ENCODE data around the gene RCN1.
"Not testable (repeated sequence)": the region's sequence is repeated elsewhere in the genome, so short reads cannot be mapped to it uniquely, and the experiment has no call there.

The RCN1 gene

GRCh38 chr11:32115446-32115845, 24.6 kb downstream of the RCN1 start:
- no peak for DNase-seq

- no peak for DNase-seq
Observed at GRCh38 chr11:32116668-32117067, 25.8 kb downstream of the RCN1 start.

- DNase-seq: no peak
Observed at GRCh38 chr11:32118025-32118974, 27.4 kb downstream of the RCN1 start.

GRCh38 chr11:32119139-32119538, 28.3 kb downstream of the RCN1 start:
- not testable (repeated sequence) for DNase-seq

DNA sequence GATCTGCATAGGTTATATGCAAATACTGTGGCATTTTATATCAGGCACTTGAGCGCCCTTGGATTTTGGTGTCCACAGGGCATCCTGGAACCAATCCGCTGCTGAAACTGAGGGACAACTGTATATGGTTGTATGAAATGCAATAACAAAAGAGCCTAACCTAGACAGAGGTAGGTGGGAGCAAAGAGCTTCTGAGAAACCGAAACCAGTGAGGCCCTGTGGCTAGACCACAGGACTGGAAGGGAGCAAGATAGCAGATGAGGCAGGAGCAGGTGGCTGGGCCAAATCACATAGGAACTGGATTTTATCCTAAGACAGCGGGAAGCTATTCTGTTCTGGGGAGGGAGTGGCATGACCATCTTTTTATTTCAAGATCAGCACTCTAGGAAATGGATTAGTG, 30.1 kb downstream of the RCN1 start:
- no peak for DNase-seq

DNA sequence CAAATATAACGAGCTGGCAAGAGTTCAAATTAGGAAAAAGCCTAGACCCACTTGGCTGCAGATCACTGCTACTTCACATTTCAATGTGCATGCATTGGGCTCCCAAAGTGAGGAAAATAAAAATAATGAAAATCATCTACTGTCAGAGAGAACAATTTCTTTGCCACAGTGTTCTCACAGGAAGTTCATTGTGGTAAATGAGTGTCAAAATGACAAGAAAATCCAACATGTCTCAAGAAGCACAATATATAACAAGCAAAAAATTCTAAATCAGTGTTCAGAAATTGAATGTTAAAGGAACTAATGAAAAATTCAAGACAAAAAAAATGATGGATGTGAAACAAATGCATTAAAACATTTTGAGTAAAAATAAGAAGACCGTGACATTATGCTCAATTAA, 31.3 kb downstream of the RCN1 start:
- no peak for DNase-seq

- no peak for DNase-seq
Observed at GRCh38 chr11:32131321-32131720, 40.4 kb downstream of the RCN1 start.

DNA sequence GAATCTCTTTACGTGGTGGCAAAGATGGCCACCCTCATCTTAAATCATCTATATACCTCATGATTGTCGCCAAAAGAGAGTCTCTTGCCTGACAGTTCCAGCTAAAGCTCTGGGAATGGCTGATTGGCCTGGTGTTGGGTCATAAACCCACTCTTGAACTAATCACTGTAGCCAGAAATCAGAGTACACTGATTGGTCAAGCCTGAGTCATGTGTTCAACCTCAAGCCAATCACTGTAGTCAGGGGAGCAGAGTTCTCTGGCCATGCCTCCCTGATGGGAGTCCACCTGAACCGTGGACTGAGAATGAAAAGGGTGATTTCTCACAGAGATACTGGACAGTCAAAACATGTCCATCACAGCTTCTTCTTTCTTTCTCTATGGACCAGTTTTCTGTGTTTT, 45.8 kb downstream of the RCN1 start:
- DNase-seq: no peak

- DNase-seq: no peak
Observed at GRCh38 chr11:32137263-32137662, 46.4 kb downstream of the RCN1 start.

DNA sequence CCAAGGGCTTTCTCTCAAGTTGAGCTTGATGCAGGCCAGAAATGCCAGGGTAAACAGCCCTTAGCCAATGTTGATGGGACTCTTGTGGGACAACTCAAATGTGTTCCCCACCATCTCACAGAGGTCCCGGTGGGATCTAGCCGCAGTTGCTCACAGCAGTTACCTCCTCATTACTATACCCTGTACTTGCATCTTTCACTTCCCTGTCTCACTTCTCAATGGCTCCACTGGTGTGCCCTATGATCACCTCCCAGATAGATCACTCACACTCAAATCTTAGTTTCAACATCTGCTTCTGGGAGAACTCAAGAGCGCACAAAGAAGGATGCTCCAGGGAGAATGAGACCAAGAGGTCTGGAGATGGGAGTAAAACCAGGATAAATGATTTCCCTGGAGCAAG, 47.0 kb downstream of the RCN1 start:
- DNase-seq: no peak

- DNase-seq: no peak
Observed at GRCh38 chr11:32138902-32139301, 48.0 kb downstream of the RCN1 start.

GRCh38 chr11:32139896-32140520, 49.1 kb downstream of the RCN1 start:
- no peak for DNase-seq

- no peak for DNase-seq
Observed at GRCh38 chr11:32141745-32142546, 51.1 kb downstream of the RCN1 start.

GRCh38 chr11:32143378-32143777, 52.5 kb downstream of the RCN1 start:
- DNase-seq: no peak

- DNase-seq: no peak
Observed at GRCh38 chr11:32145282-32145681, 54.4 kb downstream of the RCN1 start.

- DNase-seq: no peak
Observed at GRCh38 chr11:32148895-32149294, 58.0 kb downstream of the RCN1 start.

- peak; percentile 65 for DNase-seq
Observed at GRCh38 chr11:32149748-32150147, 58.9 kb downstream of the RCN1 start.

- DNase-seq: no peak
Observed at GRCh38 chr11:32151027-32151426, 60.2 kb downstream of the RCN1 start.

GRCh38 chr11:32152216-32152615, 61.3 kb downstream of the RCN1 start:
- no peak for DNase-seq

DNA sequence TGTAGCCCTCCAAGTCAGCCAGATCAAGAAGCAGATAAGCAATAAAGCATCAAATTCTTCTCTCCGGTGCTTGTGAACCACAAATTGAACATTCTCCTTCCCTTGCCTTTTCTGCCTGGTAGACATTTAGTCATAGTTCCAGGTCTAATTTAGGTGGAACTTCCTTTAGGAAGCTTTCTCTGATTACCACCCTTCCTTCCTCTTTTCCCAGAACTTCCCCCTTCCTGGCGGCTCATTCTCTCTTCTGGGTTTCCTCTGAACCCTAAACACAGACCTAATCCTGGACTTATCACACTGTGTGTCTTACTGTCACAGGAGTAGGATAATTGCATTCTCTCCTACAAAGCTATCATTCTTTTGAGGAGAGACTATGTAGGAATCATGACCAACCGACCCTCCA, 61.9 kb downstream of the RCN1 start:
- DNase-seq: no peak

- DNase-seq: no peak
Observed at GRCh38 chr11:32153747-32154146, 62.9 kb downstream of the RCN1 start.

DNA sequence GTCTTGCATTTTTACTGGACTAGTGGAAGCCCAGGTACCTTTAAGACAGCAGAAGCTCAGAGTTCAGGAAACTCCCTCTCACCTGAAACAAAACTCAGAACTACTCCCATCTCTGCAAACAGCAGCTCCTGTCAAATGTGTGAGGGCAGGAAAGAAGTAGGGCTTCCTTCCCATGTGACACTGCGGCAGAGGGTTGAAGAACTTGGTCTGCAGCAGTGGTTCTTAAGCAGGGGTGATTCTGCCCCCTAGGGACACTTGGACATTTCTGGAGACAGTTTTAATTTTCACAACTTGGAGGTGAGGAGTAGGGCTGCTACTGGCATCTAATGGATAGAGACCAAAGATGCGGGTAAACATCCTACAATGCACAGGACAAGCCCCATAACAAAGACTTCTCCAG, 63.4 kb downstream of the RCN1 start:
- no peak for DNase-seq
